Liver (tissue), 3 donors: ENCODE measurements around the gene CDC42BPA.

Source experiments
- FOXA1 ChIP-seq: IDR thresholded peaks from 2 replicates; pipeline ENCODE4 v1.6.1; 2016; ENCODE audit warnings: antibody characterized with exemption
- GABPA ChIP-seq, 2 donors: IDR thresholded peaks in 1 of 2; conservative IDR thresholded peaks in 1 of 2; 2 replicates each; pipeline ENCODE4 v1.6.1; 2016; ENCODE audit warnings: antibody characterized with exemption in 2 of 2, mild to moderate bottlenecking in 1 of 2, moderate library complexity in 1 of 2
- HNF4G ChIP-seq: IDR thresholded peaks from 2 replicates; pipeline ENCODE4 v1.6.1; 2016; ENCODE audit warnings: antibody characterized with exemption
- RAD21 ChIP-seq, 2 donors: IDR thresholded peaks; 2 replicates each; pipeline ENCODE4 v1.6.1; 2016; ENCODE audit warnings: antibody characterized with exemption in 2 of 2, mild to moderate bottlenecking in 2 of 2
- RXRA ChIP-seq, 2 donors: IDR thresholded peaks; 2 replicates each; pipeline ENCODE4 v1.6.1; 2017 to 2018; ENCODE audit warnings: antibody characterized with exemption in 2 of 2, mild to moderate bottlenecking in 1 of 2
- TAF1 ChIP-seq: conservative IDR thresholded peaks from 2 replicates; pipeline ENCODE4 v1.6.1; 2016; ENCODE audit warnings: antibody characterized with exemption, mild to moderate bottlenecking
- YY1 ChIP-seq: IDR thresholded peaks from 2 replicates; pipeline ENCODE4 v1.6.1; 2016; ENCODE audit warnings: antibody characterized with exemption, mild to moderate bottlenecking
- TF ChIP-seq, protein P1 (sequence below): fragments of 150-350 bp; IDR thresholded peaks from 2 replicates; pipeline ENCODE4 v1.5.1; 2017; ENCODE audit warnings: improper control_type of control experiment, low read depth, low read length; ENCODE audit not compliant: missing input control
- TF ChIP-seq, protein P2 (sequence below): IDR thresholded peaks from 2 replicates; pipeline ENCODE4 v1.6.1; 2016; ENCODE audit warnings: antibody characterized with exemption
- TF ChIP-seq, protein P3 (sequence below): IDR thresholded peaks from 2 replicates; pipeline ENCODE4 v1.6.1; 2016; ENCODE audit warnings: antibody characterized with exemption, mild to moderate bottlenecking
- donor health status: healthy.
- donor health status: healthy.

DNA sequence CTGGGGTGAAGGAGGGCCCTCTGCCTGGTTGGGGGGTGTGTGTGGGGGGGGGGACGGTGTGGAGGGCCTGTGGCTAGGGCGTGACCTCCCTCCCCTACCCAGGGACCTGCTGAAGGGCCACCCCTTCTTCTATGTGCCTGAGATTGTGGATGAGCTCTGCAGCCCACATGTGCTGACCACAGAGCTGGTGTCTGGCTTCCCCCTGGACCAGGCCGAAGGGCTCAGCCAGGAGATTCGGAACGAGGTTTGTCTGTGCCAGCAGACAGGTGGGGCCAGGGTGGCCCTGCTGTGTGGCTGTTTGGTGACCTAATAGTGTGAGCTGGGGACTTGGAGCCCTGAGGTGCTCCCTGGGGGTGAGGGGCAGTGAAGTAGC lies 334.3 kb downstream of the CDC42BPA start:
- TF ChIP-seq RXRA (IDR thresholded peaks at IDR 0.05) (no peak), TAF1 (no peak), RAD21 (IDR thresholded peaks at IDR 0.05) (no peak), GABPA (IDR thresholded peaks at IDR 0.05 in 1 of 2, conservative IDR thresholded peaks at IDR 0.05 in 1 of 2) (no peak), YY1 (no peak), HNF4G (no peak), FOXA1 (no peak)
- TF ChIP-seq, protein P1, sequence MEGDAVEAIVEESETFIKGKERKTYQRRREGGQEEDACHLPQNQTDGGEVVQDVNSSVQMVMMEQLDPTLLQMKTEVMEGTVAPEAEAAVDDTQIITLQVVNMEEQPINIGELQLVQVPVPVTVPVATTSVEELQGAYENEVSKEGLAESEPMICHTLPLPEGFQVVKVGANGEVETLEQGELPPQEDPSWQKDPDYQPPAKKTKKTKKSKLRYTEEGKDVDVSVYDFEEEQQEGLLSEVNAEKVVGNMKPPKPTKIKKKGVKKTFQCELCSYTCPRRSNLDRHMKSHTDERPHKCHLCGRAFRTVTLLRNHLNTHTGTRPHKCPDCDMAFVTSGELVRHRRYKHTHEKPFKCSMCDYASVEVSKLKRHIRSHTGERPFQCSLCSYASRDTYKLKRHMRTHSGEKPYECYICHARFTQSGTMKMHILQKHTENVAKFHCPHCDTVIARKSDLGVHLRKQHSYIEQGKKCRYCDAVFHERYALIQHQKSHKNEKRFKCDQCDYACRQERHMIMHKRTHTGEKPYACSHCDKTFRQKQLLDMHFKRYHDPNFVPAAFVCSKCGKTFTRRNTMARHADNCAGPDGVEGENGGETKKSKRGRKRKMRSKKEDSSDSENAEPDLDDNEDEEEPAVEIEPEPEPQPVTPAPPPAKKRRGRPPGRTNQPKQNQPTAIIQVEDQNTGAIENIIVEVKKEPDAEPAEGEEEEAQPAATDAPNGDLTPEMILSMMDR = no peak
- TF ChIP-seq, protein P2, sequence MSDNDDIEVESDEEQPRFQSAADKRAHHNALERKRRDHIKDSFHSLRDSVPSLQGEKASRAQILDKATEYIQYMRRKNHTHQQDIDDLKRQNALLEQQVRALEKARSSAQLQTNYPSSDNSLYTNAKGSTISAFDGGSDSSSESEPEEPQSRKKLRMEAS = no peak
- TF ChIP-seq, protein P3, sequence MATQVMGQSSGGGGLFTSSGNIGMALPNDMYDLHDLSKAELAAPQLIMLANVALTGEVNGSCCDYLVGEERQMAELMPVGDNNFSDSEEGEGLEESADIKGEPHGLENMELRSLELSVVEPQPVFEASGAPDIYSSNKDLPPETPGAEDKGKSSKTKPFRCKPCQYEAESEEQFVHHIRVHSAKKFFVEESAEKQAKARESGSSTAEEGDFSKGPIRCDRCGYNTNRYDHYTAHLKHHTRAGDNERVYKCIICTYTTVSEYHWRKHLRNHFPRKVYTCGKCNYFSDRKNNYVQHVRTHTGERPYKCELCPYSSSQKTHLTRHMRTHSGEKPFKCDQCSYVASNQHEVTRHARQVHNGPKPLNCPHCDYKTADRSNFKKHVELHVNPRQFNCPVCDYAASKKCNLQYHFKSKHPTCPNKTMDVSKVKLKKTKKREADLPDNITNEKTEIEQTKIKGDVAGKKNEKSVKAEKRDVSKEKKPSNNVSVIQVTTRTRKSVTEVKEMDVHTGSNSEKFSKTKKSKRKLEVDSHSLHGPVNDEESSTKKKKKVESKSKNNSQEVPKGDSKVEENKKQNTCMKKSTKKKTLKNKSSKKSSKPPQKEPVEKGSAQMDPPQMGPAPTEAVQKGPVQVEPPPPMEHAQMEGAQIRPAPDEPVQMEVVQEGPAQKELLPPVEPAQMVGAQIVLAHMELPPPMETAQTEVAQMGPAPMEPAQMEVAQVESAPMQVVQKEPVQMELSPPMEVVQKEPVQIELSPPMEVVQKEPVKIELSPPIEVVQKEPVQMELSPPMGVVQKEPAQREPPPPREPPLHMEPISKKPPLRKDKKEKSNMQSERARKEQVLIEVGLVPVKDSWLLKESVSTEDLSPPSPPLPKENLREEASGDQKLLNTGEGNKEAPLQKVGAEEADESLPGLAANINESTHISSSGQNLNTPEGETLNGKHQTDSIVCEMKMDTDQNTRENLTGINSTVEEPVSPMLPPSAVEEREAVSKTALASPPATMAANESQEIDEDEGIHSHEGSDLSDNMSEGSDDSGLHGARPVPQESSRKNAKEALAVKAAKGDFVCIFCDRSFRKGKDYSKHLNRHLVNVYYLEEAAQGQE = no peak
